NCI-H510A treated with DMSO at 0.1 percent for 48 hours (cell line): ENCODE data around the gene RRAGA.
"Not testable (repeated sequence)": the region's sequence is repeated elsewhere in the genome, so short reads cannot be mapped to it uniquely, and the experiment has no call there.

Source experiments
- DNase-seq: peaks from one replicate; lab custom pipeline; 2025; lab: John Stamatoyannopoulos, UW

Gene RRAGA

DNA sequence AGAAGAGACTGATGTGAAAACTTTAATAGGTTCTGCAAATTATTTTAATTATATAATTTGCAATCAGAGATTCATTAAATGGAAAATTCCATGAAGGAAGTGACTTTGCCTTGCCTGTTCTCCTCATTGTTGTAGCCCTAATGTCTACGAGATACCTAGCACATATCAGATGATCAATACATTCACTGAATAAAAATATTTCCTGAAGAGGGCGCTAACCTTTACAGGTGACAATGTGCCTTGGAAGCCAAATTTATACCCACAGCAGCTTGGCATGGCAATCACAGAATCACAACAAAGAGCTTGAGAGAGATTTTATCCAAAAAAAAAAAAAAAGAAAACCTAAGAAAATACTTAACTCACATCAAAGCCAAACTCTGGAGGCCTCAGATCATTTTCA lies 36.1 kb downstream of the RRAGA start:
- peak; percentile 7 for DNase-seq

DNA sequence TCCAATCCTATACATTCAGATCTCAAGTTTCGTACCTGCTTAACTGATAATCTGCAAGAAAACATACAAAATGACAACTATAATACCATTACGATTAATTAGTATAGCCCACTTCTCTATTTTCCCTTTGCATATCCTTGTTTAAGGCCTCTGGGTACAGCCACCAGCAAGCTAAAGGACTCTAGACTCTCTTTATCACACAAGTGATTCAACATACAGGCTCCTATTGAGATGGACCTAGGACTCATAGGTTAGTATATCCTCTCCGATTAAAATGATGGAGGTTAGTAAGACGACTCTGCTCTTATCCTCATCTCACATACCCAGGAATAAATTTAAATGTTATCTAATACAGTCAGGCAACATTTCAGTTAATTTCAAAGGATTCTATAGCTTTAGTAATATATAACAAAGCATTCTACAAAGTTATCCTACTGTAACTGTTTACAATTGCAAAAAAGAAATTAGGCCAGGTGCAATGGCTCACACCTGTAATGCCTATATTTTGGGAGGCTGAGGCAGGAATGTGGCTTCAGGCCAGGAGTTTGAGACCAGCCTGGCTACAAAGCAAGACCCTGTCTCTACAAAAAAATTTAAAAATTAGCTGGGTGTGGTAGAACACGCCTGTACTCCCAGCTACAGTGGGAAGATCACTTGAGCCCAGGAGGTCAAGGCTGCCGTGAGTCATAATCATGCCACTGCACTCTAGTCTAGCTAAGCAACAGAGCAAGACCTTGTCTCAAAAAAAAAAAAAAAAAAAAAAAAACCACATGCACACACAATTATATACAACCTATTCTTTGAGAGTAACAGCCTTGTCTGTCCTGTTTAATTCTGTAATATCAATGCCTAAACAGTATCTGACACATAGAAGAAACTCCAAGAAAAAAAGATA lies 38.1 kb downstream of the RRAGA start:
- no peak for DNase-seq

DNA sequence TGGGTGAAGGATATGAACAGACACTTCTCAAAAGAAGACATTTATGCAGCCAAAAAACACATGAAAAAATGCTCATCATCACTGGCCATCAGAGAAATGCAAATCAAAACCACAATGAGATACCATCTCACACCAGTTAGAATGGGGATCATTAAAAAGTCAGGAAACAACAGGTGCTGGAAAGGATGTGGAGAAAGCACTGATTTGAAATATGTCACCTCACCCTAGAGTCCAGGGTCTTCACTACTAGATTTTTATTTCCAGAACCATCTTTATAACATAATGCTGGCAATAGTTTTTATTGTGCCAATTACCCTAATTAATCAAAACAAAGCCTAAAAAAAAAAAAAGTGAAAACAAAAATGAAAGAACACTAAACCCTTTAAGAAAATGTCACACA lies 48.2 kb downstream of the RRAGA start:
- DNase-seq = not testable (repeated sequence)
